NCI-H748 (cell line): ENCODE data around the gene IL6R.
"Not testable (repeated sequence)": the region's sequence is repeated elsewhere in the genome, so short reads cannot be mapped to it uniquely, and the experiment has no call there.

Experiments
- DNase-seq: peaks from one replicate; lab custom pipeline; 2025; ENCODE audit not compliant: unreplicated experiment; lab: John Stamatoyannopoulos, UW

IL6R gene

GRCh38 chr1:154406572-154406879, 1.4 kb downstream of the IL6R start:
- no peak for DNase-seq

- no peak for DNase-seq
Measured at GRCh38 chr1:154406886-154407197, 1.7 kb downstream of the IL6R start.

- no peak for DNase-seq
Measured at GRCh38 chr1:154407198-154408091, 2.3 kb downstream of the IL6R start.

- no peak for DNase-seq
Measured at GRCh38 chr1:154408174-154408777, 3.1 kb downstream of the IL6R start.

GRCh38 chr1:154410185-154410827, 5.2 kb downstream of the IL6R start:
- DNase-seq, result no peak

- DNase-seq, result no peak
Measured at GRCh38 chr1:154411525-154411924, 6.4 kb downstream of the IL6R start.

- no peak for DNase-seq
Measured at GRCh38 chr1:154413177-154413783, 8.1 kb downstream of the IL6R start.

GRCh38 chr1:154414606-154415005, 9.5 kb downstream of the IL6R start:
- no peak for DNase-seq

- DNase-seq, result no peak
Measured at GRCh38 chr1:154416471-154417337, 11.6 kb downstream of the IL6R start.

GRCh38 chr1:154417338-154417608, 12.1 kb downstream of the IL6R start:
- no peak for DNase-seq

- peak; percentile 46 for DNase-seq
Measured at GRCh38 chr1:154418062-154418921, 13.1 kb downstream of the IL6R start.

- no peak for DNase-seq
Measured at GRCh38 chr1:154418923-154419619, 13.9 kb downstream of the IL6R start.

- DNase-seq, result no peak
Measured at GRCh38 chr1:154419620-154420571, 14.8 kb downstream of the IL6R start.

GRCh38 chr1:154420961-154421924, 16.1 kb downstream of the IL6R start:
- DNase-seq, result no peak

- not testable (repeated sequence) for DNase-seq
Measured at GRCh38 chr1:154422049-154422448, 16.9 kb downstream of the IL6R start.

GRCh38 chr1:154422521-154422920, 17.4 kb downstream of the IL6R start:
- DNase-seq, result no peak

- DNase-seq, result no peak
Measured at GRCh38 chr1:154423304-154423987, 18.3 kb downstream of the IL6R start.
